ENCODE results near the gene CLOCK.

CLOCK gene

GRCh38 chr4:55407764-55408163 is 138.9 kb downstream of the CLOCK start:
- DNase-seq: no peak

- DNase-seq: no peak
Observed at GRCh38 chr4:55407119-55407518, 139.6 kb downstream of the CLOCK start.

- DNase-seq: no peak
Observed at GRCh38 chr4:55406545-55406944, 140.2 kb downstream of the CLOCK start.

DNA sequence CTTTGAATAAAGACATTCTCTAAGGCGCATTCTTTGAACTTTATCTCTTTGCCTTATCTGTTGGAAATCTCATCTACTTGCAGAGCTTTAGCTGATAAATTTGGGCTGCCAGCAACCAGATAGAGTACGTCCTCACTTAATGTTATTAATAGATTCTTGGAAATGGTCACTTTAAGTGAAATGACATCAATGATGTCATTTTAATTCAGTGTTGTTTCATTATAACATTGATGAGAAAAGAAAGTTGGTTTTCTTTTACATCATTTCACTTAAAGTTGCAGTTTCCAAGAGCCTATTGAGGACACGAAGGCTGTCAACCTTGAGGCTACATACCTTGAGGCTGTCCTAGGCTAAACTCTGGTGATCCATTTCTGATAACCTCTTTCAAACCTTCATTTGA is 141.6 kb downstream of the CLOCK start:
- no peak for DNase-seq

DNA sequence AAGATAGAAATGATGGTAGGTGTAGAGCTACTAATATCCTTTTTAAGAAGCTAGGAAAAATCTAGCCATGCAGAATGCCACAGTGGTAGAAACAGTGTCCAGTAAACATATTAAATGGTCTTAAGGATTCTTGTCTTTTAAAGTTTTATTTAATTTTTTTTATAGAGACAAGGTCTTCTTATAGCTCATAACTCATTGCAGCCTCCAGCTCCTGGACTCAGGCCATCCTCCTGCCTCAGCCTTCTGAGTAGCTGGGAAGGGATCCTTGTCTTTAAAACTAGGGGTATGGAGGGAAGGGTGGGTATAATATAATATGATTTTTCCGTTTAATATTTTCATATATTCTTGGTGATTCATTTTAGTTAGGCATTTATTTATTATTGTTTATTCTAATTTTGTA is 147.1 kb downstream of the CLOCK start:
- no peak for DNase-seq

DNA sequence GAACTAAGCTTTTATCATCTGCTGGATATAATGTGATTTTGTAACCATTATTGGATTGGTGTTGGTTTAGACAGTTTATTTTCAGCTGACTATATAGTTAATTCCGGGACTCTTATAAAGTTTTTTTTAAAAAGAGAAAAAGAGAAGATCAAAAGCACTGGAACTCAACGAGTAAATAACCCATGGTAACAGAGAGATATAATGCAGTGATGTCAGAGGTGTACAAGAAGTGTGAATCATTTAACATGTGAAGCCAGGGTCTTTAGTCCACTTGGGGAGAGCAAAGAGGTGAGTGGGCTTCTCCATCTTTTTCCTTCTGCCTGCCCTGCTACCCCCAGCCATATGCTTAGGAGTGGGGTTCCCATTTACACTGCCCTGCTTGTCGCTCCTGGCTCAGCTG is 147.7 kb downstream of the CLOCK start:
- DNase-seq: no peak

- DNase-seq: no peak
Observed at GRCh38 chr4:55398461-55398860, 148.2 kb downstream of the CLOCK start.

DNA sequence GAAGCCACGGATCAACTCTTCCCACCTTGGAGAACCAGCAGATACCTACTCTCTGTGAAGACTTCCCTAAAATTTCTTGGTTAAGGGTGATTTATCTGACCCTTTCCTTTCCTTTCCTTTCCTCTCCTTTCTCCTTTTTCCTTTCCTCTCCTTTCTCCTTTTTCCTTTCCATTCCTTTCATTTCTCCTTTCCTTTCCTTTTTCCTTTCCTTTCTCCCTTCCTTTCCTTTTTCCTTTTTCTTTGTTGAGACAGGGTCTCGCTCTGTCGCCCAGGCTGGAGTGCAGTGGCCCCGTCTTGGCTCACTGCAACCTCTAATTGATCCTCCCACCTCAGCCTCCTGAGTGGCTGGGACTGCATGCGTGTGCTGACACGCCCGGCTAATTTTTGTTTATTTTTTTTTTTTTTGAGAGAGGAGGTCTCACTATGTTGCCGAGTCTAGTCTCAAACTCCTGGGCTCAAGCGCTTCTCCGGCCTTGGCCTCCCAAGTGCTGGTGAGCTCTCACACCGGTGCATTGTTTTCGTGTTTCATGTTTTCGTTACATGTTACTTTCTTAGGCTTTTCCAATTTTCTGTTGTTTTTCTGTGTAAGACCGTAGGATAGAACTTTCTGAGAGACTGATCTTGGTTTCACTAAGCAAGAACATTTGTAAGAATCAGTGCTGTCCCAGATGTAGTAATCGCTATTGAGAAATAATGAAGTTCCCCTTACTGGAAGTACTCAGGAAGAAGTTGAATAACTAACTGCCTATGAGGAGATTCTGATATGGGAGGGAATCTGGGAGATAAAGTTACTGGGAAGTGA is 149.0 kb downstream of the CLOCK start:
- DNase-seq: no peak

DNA sequence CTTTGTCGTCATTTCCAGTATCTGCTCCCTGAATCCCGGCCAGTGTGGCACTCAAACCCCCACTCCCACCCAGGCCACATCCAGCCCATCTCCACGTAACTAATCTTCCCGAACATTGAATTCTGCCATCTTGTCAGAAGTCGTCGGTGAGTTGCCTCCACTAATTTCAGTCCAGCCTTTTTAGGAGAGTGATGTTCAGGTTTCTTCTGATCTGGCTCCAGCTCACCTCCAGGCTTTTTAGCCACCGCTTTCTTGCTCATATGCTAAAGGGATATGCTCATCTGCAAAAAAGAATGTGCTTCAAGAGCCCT is 149.6 kb downstream of the CLOCK start:
- no peak for DNase-seq

DNA sequence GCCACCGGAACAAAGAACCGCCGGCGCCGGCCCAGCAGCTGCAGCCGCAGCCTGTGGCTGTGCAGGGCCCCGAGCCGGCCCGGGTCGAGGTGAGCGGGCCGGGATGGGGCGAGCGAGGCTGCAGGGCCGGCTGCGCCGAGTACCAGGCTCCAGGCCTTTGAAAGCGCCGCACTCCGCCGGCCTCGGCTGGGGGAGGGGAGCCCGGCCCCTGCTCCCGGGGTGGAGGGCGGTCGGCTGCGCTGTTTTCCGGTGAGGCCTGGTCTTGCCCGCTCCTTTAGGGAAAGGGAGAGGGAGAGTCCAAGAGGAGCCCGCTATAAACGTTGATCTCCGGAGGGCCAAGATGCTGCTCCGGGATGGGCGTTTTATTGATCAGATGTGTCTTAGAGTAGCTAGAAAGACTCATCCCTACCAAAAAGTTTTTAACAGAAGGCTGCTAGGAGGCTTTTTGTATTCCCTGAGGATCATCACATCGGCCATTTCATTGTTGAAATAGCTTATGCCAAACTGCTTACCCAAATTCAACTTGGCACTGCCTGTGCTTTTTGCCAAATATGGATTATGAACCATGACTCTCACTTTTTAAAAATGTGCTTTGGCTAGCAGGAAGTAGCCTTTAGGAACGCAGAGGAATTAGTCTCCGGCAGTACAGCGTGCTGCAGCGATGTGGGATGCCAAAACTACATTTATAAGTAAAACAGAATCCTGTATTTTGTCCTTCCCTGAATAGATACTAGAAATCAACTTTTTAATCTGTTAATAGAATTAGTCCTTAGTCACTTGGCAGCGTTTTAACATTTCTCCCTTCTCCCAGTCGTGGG is 150.2 kb downstream of the CLOCK start:
- DNase-seq: peak; percentile 25

- peak; percentile 90 for DNase-seq
Observed at GRCh38 chr4:55395529-55396307, 151.0 kb downstream of the CLOCK start, which contains the start of gene TMEM165. Gene TMEM165 (plus strand): TSS chr4:55395957. CDS start chr4:55396190, 233 bp downstream.

DNA sequence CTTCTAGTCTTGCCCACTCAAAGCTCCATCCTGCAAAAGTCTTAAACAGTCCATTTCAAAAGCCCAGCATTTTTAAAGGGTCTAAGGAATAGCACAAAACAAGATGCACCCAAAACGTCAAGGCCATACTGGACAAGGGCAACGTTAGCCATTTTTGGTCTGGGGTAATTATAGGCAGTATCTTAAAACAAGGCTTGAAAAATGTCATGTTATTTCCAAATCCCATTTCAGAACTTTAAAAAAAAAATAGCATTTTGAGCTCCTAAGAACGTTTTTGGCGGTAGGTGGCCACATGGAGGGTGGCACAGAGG is 151.5 kb downstream of the CLOCK start:
- DNase-seq: no peak

DNA sequence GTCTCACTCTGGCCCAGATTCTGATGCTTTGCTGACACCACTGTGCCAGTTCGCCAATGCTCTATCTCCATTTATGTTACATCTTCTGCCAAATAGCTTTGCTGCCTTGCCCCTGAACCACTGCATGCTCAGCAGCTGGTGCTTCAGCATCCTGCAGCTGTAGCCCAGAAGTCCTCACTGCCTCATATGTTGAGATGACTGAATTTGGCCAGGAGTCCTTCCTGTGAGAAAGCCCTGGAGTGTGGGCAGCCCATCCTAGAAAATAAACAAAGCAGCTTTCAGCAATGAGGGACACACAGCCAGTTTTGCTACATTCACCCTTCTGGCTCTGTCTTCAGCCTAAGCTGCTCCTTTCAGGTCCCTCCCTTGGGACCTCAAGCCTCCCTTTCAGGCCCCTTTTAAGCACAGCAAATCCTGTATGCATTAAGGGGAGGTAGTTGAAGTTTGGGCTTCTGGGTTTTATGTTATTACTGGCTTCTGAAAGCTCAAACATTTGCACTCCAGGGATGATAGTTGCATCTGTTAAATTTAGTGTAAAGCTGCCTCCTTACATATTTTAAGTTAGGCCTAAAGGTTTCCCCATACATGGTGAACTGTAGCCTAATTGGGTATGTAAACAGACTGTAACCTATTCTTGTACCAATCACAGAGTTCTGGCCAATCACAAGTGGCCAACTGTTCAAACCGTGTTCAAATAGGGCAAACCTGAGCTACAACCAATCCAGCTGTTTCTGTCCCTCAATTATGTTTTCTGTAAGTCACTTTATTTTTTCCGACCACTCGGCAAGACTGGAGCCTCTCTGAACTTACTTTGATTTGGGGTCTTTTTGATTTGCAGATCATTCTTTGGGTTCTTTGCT is 153.0 kb downstream of the CLOCK start:
- no peak for DNase-seq

GRCh38 chr4:55386840-55387239 is 159.9 kb downstream of the CLOCK start:
- no peak for DNase-seq

GRCh38 chr4:55386073-55386472 is 160.6 kb downstream of the CLOCK start:
- DNase-seq: no peak

DNA sequence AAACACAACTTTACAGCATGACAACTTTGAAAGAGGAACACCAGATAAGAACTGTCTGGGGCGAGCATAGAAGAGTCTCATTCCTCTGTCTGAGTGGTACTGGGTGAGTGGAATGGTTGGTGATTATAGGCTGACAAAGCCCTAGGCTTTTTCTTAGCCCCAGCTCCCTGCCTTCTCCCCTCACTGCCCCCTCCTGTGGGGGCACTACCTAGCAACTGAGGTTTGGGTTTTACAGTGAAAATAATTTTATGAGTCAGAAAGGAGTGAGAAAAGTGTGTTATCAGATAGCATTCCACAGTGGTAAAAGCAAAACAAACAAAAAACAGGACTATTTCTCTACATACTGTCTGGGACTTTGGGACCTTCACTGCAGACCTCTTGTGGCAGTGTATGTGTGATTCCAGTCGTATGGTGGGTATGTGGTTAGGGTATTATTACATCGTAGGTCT is 161.5 kb downstream of the CLOCK start:
- no peak for DNase-seq

DNA sequence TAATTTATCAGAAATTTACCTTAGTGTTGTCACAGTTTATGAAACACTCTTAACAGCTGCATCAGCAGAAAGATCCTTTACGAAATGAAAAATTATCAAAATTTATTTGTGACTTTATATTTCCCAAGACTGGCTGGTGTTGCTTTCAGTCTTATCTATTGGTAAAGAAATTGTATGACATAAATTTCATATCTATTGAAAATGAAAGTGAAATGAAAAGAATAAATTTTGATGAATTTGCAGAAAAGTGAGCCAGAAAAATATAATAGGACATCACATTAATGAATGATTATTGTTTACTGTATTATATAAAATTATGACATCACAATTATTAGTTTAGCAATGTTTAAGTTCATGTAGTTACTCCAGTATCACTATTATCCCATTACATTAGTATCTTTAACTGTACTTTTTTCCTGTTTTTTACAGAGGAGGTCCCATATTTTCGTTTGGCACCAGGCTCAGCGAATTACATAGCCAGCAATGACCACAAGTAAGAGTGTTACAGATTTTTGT is 164.2 kb downstream of the CLOCK start:
- DNase-seq: no peak

GRCh38 chr4:55381502-55381901 is 165.2 kb downstream of the CLOCK start:
- no peak for DNase-seq

GRCh38 chr4:55380576-55380975 is 166.1 kb downstream of the CLOCK start:
- DNase-seq: no peak

GRCh38 chr4:55378617-55379467 is 167.9 kb downstream of the CLOCK start:
- no peak for DNase-seq
